ENCODE results near the gene KIF13A.
"Not testable (repeated sequence)": the region's sequence is repeated elsewhere in the genome, so short reads cannot be mapped to it uniquely, and the experiment has no call there.

Gene KIF13A

DNA sequence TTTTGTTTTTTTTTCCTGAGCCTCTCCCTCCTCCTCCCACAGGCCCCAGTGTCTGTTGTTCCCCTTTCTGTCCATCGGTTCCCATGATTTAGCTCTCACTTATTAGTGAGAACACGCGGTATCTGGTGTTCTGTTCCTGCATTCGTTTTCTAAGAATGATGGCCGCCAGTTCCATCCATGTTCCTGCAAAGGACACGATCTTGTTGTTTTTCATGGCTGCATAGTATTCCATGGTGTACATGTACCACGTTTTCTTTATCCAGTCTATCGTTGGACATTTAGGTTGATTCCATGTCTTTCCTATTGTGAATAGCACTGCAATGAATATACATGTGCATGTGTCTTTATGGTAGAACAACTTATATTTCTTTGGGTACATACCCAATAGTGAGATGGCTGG, 175.1 kb downstream of the KIF13A start:
- no peak for DNase-seq (ENCODE audit: extremely low read depth in 1 of 2, low read depth in 1 of 2)

- no peak for DNase-seq (ENCODE audit: extremely low read depth in 1 of 2, low read depth in 1 of 2)
These were observed 178.8 kb downstream of the KIF13A start for GRCh38 chr6:17808609-17809008.

DNA sequence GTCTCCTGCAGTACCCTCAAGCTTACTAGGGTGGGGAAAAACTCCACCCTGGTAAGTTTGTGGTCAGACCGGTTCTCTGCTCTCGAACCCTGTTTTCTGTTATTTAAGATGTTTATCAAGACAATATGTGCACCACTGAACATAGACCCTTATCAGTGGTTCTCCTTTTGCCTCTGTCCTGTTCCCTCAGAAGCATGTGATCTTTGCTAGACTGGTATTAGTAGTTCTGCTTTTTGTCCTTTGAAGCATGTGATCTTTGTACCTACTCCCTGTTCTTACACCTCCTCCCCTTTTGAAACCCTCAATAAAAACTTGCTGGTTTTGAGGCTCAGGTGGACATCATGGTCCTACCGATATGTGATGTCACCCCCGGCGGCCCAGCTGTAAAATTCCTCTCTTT, 180.0 kb downstream of the KIF13A start:
- DNase-seq (ENCODE audit: extremely low read depth in 1 of 2, low read depth in 1 of 2): not testable (repeated sequence)

GRCh38 chr6:17803409-17803808, 184.0 kb downstream of the KIF13A start:
- no peak for DNase-seq (ENCODE audit: extremely low read depth in 1 of 2, low read depth in 1 of 2)

GRCh38 chr6:17798477-17799154, 188.8 kb downstream of the KIF13A start:
- DNase-seq (ENCODE audit: extremely low read depth in 1 of 2, low read depth in 1 of 2): no peak

- DNase-seq (ENCODE audit: extremely low read depth in 1 of 2, low read depth in 1 of 2): no peak
These were observed 196.9 kb downstream of the KIF13A start for GRCh38 chr6:17790489-17790888.

DNA sequence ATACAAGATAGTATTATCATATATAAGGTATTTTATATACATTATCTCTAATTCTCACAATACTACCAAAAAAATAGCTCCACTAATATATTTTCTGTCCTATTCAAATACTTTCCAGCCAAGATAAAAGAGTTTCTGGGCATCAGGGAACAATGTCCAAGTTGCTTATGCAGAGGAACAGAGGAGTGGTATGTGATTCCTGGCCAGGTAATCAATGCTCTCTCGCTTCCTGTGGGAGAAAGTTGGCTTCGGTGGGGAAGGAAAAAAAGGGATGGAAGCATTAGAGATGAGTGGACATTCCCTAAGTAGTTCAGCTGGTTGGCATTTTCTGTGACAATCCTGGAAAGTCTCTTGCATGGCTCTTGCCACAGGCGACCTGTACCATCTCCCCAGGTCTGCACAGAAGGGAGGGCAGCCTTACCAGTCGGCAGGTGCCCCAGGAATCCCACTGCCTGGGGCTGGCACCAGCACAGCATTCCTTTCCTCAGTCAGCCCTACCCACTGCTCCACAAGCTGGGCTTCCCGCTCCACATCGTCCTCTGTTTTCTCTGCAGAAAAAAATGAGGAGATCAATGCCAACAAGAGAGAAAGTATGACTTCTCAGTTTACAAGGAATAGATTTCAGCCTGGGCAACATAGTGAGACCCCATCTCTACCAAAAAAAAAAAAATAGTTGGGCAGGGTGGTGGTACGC, 202.2 kb downstream of the KIF13A start:
- no peak for DNase-seq (ENCODE audit: extremely low read depth in 1 of 2, low read depth in 1 of 2)

DNA sequence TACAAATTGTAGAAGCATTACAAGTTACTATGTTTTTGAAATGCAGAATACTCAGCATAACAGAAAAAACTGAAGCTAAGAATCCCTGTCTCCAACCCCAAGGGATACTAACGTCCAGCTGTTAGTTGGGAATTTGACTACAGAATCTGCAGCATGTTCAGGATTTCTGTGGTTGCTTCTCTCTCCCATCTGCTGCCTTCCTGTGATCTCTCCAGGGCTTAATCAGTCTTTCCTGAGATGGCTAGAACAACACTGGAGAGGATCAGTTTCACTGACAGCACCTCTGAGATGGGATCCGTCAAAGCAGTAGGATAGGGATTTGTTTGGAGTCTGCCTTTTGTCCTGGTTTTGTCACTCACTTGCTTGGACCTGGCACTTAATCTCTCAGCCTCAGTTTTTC, 207.4 kb downstream of the KIF13A start:
- DNase-seq (ENCODE audit: extremely low read depth in 1 of 2, low read depth in 1 of 2): no peak

- DNase-seq (ENCODE audit: extremely low read depth in 1 of 2, low read depth in 1 of 2): no peak
These were observed 215.8 kb downstream of the KIF13A start for GRCh38 chr6:17771609-17772008.

GRCh38 chr6:17768881-17769280, 218.6 kb downstream of the KIF13A start:
- no peak for DNase-seq (ENCODE audit: extremely low read depth in 1 of 2, low read depth in 1 of 2)

- no peak for DNase-seq (ENCODE audit: extremely low read depth in 1 of 2, low read depth in 1 of 2)
These were observed 219.0 kb downstream of the KIF13A start for GRCh38 chr6:17768388-17768787.

DNA sequence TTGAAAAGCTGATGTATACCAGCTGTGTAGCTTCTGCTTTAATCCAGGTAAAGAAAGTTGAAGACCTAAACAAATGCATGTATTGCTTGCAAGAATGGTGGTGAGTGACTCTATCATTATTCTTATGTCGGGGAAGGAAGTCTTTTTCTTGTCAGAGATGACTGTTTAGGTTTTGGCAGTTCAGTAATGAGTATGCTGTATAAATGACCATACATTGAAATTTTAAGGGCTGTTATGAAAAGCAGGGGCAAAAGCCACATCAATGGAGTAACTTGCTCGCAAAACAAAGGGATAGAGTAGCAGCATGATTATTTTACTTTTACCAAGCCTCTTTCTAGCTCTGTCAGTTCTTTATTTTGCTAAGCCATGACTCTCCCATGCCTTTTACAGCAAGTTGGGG, 224.8 kb downstream of the KIF13A start:
- no peak for DNase-seq (ENCODE audit: extremely low read depth in 1 of 2, low read depth in 1 of 2)

DNA sequence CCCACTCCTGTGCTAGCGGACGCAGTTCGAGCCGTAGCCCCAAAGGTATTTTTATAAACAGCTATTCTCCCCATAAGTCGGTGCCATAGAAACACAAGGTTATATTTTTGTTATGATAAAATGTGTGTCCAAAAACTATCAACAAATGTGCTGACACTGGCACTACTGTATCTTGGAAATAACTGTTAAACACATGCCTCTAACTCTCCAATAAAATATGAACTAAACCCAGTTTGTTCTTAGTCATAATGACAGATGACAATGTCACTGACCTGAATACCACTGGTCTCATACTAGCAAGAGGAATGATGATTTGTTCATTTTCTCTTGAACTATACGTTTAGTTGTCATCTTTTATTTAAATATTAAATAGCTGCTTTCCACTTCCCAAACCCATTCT, 229.3 kb downstream of the KIF13A start:
- no peak for DNase-seq (ENCODE audit: extremely low read depth in 1 of 2, low read depth in 1 of 2)

GRCh38 chr6:17754254-17754653, 233.2 kb downstream of the KIF13A start:
- DNase-seq (ENCODE audit: extremely low read depth in 1 of 2, low read depth in 1 of 2): no peak

DNA sequence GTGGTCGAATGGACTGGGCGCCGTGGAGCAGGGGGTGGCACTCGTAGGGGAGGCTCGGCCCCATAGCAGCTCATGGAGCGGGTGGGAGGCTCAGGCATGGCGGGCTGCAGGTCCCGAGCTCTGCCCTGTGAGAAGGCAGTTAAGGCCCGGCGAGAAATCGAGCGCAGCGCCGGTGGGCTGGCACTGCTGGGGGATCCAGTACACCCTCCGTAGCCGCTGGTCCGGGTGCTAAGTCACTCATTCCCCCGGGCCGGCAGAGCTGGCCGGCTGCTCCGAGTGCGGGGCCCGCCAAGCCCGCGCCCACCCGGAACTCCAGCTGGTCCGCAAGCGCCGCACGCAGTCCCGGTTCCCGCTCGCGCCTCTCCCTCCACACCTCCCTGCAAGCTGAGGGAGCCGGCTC, 242.1 kb downstream of the KIF13A start:
- DNase-seq (ENCODE audit: extremely low read depth in 1 of 2, low read depth in 1 of 2): not testable (repeated sequence)

GRCh38 chr6:17744757-17745308, 242.6 kb downstream of the KIF13A start:
- DNase-seq (ENCODE audit: extremely low read depth in 1 of 2, low read depth in 1 of 2): not testable (repeated sequence)

DNA sequence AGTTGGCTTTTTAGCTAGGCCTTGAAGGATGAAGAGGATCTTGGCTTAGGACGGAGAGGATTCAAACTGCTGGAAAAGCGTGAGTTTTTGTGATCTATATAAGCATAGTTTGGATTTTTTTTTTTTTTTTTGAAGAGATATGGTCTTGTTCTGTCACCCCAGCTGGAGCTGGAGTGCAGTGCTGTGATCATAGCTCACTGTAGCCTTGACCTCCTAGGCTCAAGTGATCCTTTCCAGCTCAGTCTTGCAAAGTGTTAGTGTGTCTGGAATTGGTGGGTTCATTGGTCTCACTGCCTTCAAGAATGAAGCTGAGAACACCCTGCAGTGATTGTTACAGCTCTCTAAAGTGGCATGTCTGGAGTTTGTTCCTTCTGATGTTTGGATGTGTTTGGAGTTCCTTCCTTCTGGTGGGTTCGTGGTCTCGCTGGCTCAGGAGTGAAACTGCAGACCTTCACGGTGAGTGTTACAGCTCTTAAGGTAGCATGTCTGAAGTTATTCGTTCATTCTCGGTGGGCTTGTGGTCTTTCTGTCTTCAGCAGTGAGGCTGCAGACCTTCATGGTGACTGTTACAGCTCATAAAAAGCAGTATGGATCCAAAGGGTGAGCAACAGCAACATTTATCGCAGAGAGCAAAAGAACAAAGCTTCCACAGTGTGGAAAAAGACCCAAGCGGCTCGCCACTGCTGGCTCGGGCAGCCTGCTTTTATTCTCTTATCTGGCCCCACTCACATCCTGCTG, 243.2 kb downstream of the KIF13A start:
- no peak for DNase-seq (ENCODE audit: extremely low read depth in 1 of 2, low read depth in 1 of 2)

GRCh38 chr6:17741507-17741906, 245.9 kb downstream of the KIF13A start:
- DNase-seq (ENCODE audit: extremely low read depth in 1 of 2, low read depth in 1 of 2): no peak

GRCh38 chr6:17740559-17741220, 246.7 kb downstream of the KIF13A start:
- no peak for DNase-seq (ENCODE audit: extremely low read depth in 1 of 2, low read depth in 1 of 2)

- no peak for DNase-seq (ENCODE audit: extremely low read depth in 1 of 2, low read depth in 1 of 2)
These were observed 249.7 kb downstream of the KIF13A start for GRCh38 chr6:17737704-17738252.

GRCh38 chr6:17735311-17735710, 252.1 kb downstream of the KIF13A start:
- not testable (repeated sequence) for DNase-seq (ENCODE audit: extremely low read depth in 1 of 2, low read depth in 1 of 2)

Data from stimulated activated CD8-positive, alpha-beta memory T cell treated with anti-CD3 and anti-CD28 coated beads, Interleukin-7, amount 100 ng/mL, for 48 hours (primary cell).